ENCODE data around the gene DLGAP4.

DLGAP4 gene

DNA sequence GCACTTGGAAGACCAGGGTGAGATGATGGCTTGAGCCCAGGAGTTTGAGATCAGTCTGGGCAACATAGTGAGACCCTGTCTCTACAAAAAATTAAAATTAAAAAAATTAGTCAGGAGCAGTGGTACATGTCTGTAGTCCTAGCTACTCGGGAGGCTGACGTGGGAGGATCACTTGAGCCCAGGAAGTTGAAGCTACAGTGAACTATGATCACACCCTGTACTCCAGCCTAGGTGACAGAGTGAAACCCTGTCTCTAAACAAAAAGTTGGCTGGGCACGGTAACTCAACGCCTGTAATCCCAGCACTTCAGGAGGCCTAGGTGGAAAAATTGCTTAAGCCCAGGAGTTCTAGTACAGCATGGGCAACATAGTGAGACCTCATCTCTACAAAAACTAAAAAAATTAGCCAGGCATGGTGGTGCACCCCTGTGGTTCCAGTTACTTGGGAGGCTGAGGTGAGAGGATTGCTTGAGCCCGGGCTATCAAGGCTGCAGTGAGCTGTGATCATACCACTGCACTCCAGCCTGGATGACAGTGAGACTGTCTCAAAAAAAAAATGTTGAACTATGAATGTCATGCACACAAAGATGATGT is 174.4 kb downstream of the DLGAP4 start:
- H3K27me3 ChIP-seq (replicated peaks; ENCODE audit: control insufficient read depth, insufficient read depth, low read length), result no peaks in the 10 kb centered on the region
- H3K4me3 ChIP-seq (replicated peaks; ENCODE audit: low read depth, low read length), result no peak overlapping the region
- DNase-seq (ENCODE audit: extremely low read depth, insufficient read length), result no peak
- TF ChIP-seq CTCF (IDR thresholded peaks at IDR 0.05; ENCODE audit: insufficient read depth, low read length, poor library complexity, severe bottlenecking), result no peak
- H3K36me3 ChIP-seq (ENCODE audit: control insufficient read depth, insufficient read depth, low read length), result no peaks in the 10 kb centered on the region; the same call in none of the 2 replicates

- no peaks in the 10 kb centered on the region; the same call in none of the 2 replicates for H3K36me3 ChIP-seq (ENCODE audit: control insufficient read depth, insufficient read depth, low read length)
- DNase-seq (ENCODE audit: extremely low read depth, insufficient read length), result no peak
- H3K4me3 ChIP-seq (replicated peaks; ENCODE audit: low read depth, low read length), result no peak overlapping the region
- no peaks in the 10 kb centered on the region for H3K27me3 ChIP-seq (replicated peaks; ENCODE audit: control insufficient read depth, insufficient read depth, low read length)
- TF ChIP-seq CTCF (IDR thresholded peaks at IDR 0.05; ENCODE audit: insufficient read depth, low read length, poor library complexity, severe bottlenecking), result no peak
These were observed 175.4 kb downstream of the DLGAP4 start for GRCh38 chr20:36481380-36482043.

DNA sequence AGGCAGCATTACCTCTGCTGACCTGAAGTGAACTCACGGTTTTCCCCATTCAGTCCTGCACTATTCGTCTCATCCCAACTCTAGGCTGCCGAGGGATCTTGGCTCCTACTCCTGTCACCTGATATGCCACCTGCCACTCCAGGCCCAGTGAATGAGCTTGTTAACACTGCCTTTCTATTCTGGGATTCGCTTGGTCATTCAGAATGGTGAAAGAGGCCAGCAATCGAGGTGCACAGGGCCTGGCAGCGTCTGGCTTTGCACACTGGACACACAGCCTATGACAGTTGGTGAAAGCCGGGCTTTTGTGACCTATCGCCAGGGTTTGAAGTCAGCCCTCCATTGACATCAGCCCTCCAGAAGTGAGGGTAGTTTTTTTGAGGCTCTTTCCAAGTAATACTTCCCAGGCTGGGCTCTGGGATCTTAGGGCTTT is 175.9 kb downstream of the DLGAP4 start:
- H3K4me3 ChIP-seq (replicated peaks; ENCODE audit: low read depth, low read length), result no peak overlapping the region
- TF ChIP-seq CTCF (IDR thresholded peaks at IDR 0.05; ENCODE audit: insufficient read depth, low read length, poor library complexity, severe bottlenecking), result no peak
- no peak for DNase-seq (ENCODE audit: extremely low read depth, insufficient read length)
- H3K36me3 ChIP-seq (ENCODE audit: control insufficient read depth, insufficient read depth, low read length), result no peaks in the 10 kb centered on the region; the same call in none of the 2 replicates
- no peaks in the 10 kb centered on the region for H3K27me3 ChIP-seq (replicated peaks; ENCODE audit: control insufficient read depth, insufficient read depth, low read length)

DNA sequence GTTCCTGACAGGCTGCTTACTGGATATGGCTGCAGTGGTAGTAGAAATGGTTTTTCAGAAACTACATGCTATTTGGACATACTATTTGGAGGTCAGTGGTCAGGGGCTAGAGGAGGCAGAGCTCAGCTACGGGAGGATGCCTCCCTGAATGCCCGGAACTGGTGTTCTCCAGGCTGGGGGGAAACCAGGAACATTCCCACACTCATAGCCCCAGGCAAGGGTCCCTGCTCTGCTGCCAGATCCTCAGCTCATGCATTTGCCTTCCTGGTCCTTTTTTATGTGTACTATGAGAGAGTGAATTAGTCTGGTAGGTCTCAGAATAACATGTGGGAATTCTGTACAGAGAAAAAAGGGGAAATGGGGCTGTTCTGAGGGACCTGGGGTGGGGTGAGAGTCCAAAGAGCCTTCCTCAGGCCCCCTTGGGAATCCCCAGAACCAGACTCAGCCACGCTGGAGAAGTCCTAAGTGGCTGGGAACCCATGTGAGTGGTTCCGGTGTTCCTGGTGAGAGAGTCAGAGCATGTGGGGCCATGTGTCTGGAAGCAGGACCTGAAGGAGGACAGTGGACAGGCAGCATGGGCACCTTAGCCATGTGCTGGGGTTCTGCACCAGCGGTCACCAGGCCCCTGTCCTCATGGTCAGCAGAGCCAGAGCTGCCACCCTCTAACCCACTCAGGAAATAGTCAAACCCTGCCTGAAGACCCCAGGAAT is 177.2 kb downstream of the DLGAP4 start:
- no peak for DNase-seq (ENCODE audit: extremely low read depth, insufficient read length)
- Histone ChIP-seq H3K36me3 (ENCODE audit: control insufficient read depth, insufficient read depth, low read length) (no peaks in the 10 kb centered on the region; the same call in none of the 2 replicates), H3K27me3 (replicated peaks; ENCODE audit: control insufficient read depth, insufficient read depth, low read length) (no peaks in the 10 kb centered on the region), H3K4me3 (replicated peaks; ENCODE audit: low read depth, low read length) (no peak overlapping the region)
- TF ChIP-seq CTCF (IDR thresholded peaks at IDR 0.05; ENCODE audit: insufficient read depth, low read length, poor library complexity, severe bottlenecking), result no peak

GRCh38 chr20:36483919-36484808 is 178.0 kb downstream of the DLGAP4 start:
- H3K4me3 ChIP-seq (replicated peaks; ENCODE audit: low read depth, low read length), result no peak overlapping the region
- no peak for TF ChIP-seq CTCF (IDR thresholded peaks at IDR 0.05; ENCODE audit: insufficient read depth, low read length, poor library complexity, severe bottlenecking)
- no peaks in the 10 kb centered on the region; the same call in none of the 2 replicates for H3K36me3 ChIP-seq (ENCODE audit: control insufficient read depth, insufficient read depth, low read length)
- no peaks in the 10 kb centered on the region for H3K27me3 ChIP-seq (replicated peaks; ENCODE audit: control insufficient read depth, insufficient read depth, low read length)
- peak; percentile 45 for DNase-seq (ENCODE audit: extremely low read depth, insufficient read length)
